GM18867 (cell line): ENCODE results near the gene ZMYM1.
"Not testable (repeated sequence)": the region's sequence is repeated elsewhere in the genome, so short reads cannot be mapped to it uniquely, and the experiment has no call there.

Experiments
- ATAC-seq: cut with Tn5 transposase; IDR thresholded peaks from one replicate; pipeline ENCODE4 v1.9.1; 2021; ENCODE audit warnings: mild to moderate bottlenecking, moderate library complexity; ENCODE audit not compliant: unreplicated experiment

Gene ZMYM1

GRCh38 chr1:35073265-35073811, 5.8 kb upstream of the ZMYM1 start:
- ATAC-seq = no peak

DNA sequence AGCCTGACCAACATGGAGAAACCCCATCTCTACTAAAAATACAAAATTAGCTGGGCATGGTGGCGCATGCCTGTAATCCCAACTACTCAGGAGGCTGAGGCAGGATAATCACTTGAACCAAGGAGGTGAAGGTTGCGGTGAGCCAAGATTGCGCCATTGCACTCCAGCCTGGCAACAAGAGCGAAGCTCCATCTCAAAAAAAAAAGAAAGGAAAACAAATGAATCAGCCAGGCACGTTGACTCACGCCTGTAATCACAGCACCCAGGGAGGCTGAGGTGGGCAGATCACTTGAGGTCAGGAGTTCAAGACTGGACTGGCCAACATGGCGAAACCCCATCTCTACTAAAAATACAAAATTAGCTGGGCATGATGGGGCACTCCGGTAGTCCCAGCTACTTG, 2.8 kb upstream of the ZMYM1 start:
- not testable (repeated sequence) for ATAC-seq

GRCh38 chr1:35080171-35080854, 1.1 kb downstream of the ZMYM1 start:
- no peak for ATAC-seq

DNA sequence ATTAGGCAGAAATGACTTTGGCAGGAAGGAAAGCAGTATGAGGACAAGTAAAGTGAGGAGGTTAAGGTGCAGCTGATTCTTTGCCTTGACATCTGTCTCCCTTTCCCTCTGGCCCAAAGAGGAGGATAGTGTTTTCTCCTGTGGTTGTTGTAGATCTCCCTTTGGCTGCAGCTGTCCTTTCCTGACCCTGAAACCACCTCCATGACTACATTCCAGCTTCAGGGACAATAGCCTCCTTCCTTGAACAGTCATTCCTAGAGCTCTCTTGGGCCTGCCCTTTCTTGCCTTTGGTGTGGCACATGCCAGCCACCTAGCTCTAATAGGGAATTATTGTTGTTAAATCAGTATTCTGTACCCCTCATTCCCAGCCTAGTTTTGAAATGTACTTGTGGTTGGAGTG, 6.2 kb downstream of the ZMYM1 start:
- ATAC-seq = no peak

- no peak for ATAC-seq
Observed at GRCh38 chr1:35097224-35097623, 18.0 kb downstream of the ZMYM1 start.

DNA sequence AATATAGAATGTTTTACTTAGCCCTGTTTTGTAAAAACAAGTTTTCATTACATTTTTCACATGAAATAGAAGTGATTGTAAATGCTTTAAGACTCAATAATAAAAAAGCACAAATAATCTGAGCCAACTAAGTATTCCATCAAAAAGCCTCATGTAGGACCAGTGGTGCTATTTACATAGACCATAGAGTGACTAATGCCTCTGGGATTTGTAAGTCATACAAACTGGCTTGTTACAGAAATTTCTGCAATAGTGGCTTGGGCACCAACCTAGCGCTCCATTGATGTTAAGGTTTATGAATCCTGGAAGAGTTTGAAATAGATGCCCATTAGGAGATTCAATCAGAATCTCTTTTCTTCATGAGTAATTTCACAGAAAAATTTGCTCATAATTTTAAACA, 31.9 kb downstream of the ZMYM1 start:
- no peak for ATAC-seq

- no peak for ATAC-seq
Observed at GRCh38 chr1:35112668-35113067, 33.5 kb downstream of the ZMYM1 start.

DNA sequence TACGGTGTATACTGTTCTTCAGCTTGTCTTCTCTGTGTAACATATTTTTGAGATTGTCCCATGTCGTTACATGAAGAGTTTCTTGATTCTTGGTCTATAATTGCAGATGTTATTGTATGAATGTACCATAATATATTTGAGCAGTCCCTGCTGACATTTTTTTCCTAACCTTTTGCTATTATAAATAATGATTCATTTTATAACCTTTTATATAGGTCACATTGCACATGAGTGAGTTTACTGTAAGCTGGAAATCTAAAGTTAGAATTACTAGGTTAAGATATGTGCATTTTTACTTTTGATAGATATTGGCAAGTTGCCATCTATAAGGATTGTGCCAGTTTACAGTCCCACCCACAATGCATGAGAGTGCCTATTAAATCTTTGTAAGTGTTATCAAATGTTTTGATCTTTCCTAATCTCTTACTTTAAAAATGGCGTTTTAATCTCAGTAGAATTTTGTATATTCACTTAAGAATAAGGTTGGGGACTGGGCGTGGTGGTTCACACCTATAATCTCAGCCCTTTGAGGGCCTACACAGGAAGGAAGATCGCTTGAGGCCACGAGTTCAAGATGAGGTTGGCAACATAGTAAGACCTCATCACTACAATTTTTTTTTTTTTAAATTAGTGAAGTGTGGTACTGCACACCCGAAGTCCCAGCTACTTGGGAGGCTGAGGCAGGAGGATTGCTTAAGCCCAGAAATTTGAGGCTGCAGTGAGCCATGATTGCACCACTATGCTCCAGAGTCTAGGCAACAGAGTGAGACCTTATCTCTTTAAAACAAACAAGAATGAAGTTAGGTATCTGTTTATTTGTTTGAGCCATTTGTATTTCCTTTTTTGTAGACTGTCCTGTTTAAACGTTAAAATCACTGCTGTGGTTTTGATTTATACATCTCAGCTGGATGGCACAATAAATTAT, 36.5 kb downstream of the ZMYM1 start:
- no peak for ATAC-seq

DNA sequence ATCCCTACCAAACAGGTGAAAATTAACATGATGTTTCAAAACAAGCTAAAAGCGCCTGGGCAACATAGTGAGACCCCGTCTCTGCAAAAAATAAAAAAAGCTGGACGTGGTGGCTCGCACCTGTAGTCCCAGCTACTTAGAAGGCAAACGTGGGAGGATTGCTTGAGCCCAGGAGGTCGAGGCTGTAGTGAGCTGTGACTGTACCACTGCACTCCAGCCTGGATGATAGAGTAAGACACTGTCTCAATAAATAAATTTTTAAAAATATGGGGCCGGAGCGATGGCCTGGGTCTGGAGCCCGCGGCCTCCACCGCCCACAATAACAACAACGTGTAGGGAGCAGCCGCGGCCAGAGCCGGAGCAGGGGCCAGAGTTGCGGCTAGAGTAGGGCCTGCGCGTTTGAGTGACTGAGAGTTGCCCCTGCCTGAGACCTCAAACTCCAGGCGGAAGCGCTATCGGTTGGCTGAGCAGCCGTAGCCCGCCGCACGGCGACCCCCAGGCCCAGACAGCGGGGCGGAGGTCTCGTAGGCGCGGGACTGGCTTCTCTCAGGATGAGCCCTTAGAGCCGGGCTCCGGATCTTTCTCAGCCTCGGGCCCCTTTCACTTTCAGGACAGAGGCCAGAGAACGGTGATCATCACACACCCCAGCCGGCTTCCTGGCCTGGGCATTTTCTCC, 41.4 kb downstream of the ZMYM1 start:
- ATAC-seq = no peak

GRCh38 chr1:35122311-35122710, 43.1 kb downstream of the ZMYM1 start:
- no peak for ATAC-seq

DNA sequence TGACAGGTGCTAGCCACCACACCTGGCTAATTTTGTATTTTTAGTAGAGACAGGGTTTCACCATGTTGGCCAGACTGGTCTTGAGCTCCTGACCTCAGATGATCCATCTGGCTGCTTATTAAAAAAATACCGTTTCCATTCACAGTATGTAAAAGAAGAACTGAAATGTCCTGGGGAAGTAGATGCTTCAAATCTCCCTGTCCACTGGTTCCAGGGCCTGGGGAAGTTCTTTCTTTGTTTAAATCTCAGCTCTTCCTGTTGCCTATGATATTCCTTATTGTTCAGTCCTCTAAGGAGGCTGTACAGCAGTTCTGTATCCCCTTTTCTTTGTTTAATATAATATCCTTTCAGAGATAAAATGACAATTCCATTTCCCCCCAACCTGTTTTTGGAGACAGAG, 47.4 kb downstream of the ZMYM1 start:
- ATAC-seq = no peak

- ATAC-seq = no peak
Observed at GRCh38 chr1:35129080-35129479, 49.9 kb downstream of the ZMYM1 start.

DNA sequence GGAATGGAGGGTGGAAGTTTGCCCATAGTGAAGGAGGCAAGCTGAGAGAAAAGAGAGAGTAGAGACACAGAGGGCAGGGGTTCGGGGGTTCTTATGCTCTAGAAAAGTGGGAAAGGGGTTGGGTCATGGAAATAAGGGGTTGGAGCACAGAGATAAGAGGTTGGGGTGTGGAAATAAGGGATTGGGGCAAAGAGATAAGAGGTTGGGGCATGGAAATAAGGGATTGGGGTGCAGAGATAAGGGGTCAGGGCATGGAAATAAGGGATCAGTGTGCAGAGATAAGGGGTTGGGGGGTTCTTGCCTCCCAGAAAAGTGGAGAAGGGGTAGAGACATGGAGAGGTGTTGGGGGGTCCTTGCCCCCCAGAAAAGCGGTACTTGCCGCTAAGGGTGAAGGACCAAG, 57.6 kb downstream of the ZMYM1 start:
- no peak for ATAC-seq

DNA sequence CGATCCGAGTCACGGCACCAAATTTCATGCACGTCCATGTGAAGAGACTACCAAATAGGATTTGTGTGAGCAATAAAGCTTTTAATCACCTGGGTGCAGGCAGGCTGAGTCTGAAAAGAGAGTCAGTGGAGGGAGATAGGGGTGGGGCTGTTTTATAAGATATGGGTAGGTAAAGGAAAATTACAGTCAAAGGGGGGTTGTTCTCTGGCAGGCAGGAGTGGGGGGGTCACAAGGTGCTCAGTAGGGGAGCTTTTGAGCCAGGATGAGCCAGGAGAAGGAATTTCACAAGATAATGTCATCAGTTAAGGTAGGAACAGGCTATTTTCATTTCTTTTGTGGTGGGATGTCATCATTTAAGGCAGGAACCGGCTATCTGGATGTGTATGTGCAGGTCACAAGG, 58.4 kb downstream of the ZMYM1 start:
- not testable (repeated sequence) for ATAC-seq

GRCh38 chr1:35142294-35142693, 63.1 kb downstream of the ZMYM1 start:
- ATAC-seq = not testable (repeated sequence)

DNA sequence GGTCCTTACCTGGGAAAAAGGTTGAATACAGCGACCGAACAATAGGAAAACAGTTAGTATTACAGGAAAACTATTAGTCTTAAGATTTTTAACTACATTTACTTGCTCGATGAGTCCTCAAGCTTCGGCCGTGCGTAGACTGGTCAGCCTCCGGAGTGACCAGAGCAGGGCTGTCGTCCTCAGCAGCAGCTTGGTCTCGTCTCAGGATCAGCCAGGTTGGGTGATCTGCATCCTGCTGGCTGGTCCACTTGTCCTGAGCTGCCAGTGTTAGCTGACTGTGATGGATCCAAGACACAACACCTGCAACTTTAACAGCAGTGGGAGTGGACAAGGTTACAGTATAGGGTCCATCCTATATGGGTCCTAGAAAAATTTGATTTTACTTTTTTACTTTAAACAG, 63.5 kb downstream of the ZMYM1 start:
- not testable (repeated sequence) for ATAC-seq

DNA sequence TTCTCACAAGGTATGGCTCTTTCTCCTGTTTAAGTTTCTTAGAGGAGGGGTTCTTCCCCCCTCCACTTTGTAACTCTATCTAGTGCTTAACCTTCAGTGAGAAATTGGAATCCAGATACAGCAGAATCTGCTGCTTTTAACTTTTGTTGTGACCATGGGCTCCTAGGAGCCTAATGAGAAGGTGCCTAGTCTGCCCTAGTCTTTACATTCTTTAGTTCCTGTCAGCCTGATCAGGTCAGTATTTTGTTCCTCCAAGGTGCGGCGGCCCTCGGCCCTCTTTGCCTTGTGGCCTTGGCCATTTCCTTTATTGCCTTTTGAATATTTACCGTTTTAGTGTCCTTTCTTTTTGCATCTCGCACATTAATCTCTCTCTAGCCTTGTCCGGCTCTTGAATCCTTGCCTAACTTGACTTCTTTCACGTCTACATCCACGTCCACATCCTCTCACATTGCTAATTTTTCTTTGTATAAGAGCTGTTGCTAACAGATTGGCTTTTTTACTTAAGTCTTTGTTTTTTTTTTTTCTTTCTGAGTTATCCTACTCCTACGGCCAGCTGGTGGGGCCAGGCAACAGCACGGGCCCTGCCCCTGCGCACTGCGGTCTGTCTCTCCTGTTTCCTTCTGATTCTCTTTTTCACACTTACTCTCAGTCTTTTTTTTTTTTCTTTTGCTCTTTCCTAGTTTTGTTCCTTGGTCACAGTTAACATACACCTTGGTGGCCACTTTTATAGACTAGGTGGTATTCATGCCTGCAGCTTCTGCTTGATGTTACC, 64.7 kb downstream of the ZMYM1 start:
- ATAC-seq = no peak

DNA sequence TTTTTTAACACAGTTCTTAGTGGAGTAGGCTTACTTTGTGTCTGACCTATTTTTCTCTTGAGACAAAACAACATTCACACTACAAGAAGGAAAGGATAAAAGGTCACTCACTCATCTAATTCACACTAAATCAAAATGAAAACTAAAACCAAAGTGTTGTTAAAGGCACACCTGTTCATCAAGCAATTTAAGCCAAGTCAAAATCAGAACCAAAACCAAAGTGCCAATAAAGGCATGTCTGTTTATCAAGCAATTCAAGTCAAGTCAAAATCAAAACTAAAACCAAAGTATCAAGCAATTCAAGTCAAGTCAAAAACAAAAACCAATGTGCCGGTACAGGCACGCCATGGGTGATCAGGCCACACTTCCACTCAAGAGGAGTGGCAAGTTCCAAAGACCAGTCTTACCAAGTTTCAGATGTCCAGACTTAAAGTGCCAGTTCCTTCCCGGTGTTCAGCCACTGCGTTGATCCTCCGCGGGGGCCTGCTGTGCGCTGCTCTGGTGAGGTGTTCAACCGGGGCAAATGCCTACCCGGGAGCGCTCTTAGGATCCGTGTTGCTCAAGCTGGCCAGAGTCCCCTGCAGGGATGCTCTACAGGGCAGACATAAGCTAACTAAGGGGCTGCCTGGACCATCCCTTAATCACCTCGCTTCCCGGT, 66.8 kb downstream of the ZMYM1 start:
- not testable (repeated sequence) for ATAC-seq

DNA sequence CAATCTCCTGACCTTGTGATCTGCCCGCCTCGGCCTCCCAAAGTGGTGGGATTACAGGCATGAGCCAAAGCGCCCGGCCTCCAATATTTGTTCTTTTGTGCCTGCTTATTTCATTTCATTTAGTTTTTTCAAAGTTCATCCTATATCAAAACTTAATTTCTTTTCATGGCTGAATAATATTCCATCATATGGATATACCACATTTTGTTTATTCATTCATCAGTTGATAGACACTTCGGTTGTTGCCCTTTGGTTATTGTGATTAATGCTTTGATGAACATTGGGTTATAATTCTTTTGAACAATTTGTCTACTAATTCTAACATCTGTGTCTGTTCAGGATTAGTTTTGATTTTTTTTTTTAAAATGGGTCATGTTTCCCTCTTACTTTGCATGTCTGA, 72.0 kb downstream of the ZMYM1 start:
- ATAC-seq = no peak

DNA sequence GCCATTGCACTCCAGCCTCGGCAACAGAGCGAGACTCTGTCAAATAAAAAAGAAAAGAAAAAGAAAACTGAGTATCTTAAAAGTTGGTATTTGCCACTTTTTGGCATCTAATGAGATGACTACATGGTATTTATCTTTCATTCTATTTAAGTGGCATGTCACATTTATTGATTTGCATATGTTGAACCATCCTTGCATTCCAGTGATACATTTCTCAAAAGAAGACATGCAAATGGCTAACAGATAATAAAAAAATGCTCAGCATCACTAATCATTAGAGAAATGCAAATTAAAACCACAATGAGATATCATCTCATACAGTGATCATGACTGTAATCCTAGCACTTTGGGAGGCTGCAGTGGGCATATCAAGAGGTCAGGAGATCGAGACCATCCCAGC, 85.7 kb downstream of the ZMYM1 start:
- no peak for ATAC-seq
